ENCODE measurements around the gene ARID1B. TPM values are rescaled to one million over a fixed set of nuclear protein-coding genes. Genes with fewer than 3 reads are reported as not detected.

The ARID1B gene
- total RNA-seq, 2 experiments from 2014 or later, result 90.1 to 164 TPM

DNA sequence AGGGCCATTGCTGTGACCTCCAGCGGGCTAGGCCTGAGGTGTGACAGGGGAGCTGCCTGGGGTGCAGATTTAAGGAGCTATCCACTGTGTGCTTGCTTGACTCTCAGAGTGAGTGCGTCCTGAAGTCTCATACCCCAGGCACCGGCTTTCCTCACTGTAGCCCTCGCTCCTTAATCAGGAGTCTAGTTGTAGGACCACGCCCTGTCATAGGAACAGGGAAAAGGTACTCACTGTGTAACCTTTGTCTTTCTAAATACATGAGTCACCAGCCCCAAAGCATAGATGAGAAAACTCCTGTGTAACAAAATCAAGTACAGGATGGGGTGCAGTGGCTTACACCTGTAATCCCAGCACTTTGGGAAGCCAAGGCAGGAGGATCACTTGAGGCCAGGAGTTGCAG is 404.5 kb downstream of the ARID1B start:
- no peak overlapping the region for H2AFZ ChIP-seq (ENCODE audit: low read length)
- no peak overlapping the region for H3K4me3 ChIP-seq (ENCODE audit: low read depth, low read length, poor library complexity, severe bottlenecking)
- H3K4me1 ChIP-seq (ENCODE audit: insufficient read depth, low read length, poor library complexity, severe bottlenecking), result no peaks in the 10 kb centered on the region
- no peaks in the 10 kb centered on the region for H4K20me1 ChIP-seq (ENCODE audit: insufficient read depth, low read length)
- H3K4me2 ChIP-seq (ENCODE audit: low read length), result no peak overlapping the region
- H3K79me2 ChIP-seq (ENCODE audit: insufficient read depth, low read depth, low read length), result no peaks in the 10 kb centered on the region
- BruUV-seq (replicated peaks), result no TSS peak
- H3K27ac ChIP-seq (ENCODE audit: low read depth, low read length, poor library complexity, severe bottlenecking), result no peak overlapping the region
- H3K9me2 ChIP-seq (ENCODE audit: insufficient read depth, low read length), result no peaks in the 10 kb centered on the region
- no peak for TF ChIP-seq EZH2phosphoT487 (IDR thresholded peaks at IDR 0.05; ENCODE audit: borderline replicate concordance, low read depth, low read length)
- TF ChIP-seq, protein P1, sequence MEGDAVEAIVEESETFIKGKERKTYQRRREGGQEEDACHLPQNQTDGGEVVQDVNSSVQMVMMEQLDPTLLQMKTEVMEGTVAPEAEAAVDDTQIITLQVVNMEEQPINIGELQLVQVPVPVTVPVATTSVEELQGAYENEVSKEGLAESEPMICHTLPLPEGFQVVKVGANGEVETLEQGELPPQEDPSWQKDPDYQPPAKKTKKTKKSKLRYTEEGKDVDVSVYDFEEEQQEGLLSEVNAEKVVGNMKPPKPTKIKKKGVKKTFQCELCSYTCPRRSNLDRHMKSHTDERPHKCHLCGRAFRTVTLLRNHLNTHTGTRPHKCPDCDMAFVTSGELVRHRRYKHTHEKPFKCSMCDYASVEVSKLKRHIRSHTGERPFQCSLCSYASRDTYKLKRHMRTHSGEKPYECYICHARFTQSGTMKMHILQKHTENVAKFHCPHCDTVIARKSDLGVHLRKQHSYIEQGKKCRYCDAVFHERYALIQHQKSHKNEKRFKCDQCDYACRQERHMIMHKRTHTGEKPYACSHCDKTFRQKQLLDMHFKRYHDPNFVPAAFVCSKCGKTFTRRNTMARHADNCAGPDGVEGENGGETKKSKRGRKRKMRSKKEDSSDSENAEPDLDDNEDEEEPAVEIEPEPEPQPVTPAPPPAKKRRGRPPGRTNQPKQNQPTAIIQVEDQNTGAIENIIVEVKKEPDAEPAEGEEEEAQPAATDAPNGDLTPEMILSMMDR (conservative IDR thresholded peaks at IDR 0.05; ENCODE audit: low read length), result no peak
- POLR2A ChIA-PET, result no interaction called here
- no peak for DNase-seq (ENCODE audit: low spot score)
- H3K36me3 ChIP-seq (ENCODE audit: insufficient read depth, low read length), result peaks cover 52% of the 10 kb centered on the region
- CTCF ChIA-PET (ENCODE audit: unreplicated experiment), result no interaction called here
- intact Hi-C loops (cut with micrococcal nuclease; ENCODE audit: unreplicated experiment), result loop anchor here (10.0 kb wide), 1 partner anchor 397 kb away; no protein-coding TSS in a partner anchor
- no peaks in the 10 kb centered on the region for H3K9me3 ChIP-seq (ENCODE audit: low read length)

GRCh38 chr6:157182503-157183264 is 405.5 kb downstream of the ARID1B start:
- no peaks in the 10 kb centered on the region for H3K9me2 ChIP-seq (ENCODE audit: insufficient read depth, low read length)
- H3K4me2 ChIP-seq (ENCODE audit: low read length), result no peak overlapping the region
- no TSS peak for BruUV-seq (replicated peaks)
- H3K79me2 ChIP-seq (ENCODE audit: insufficient read depth, low read depth, low read length), result no peaks in the 10 kb centered on the region
- ChIA-PET POLR2A (no interaction called here), CTCF (ENCODE audit: unreplicated experiment) (no interaction called here)
- no peak overlapping the region for H2AFZ ChIP-seq (ENCODE audit: low read length)
- no peak for DNase-seq (ENCODE audit: low spot score)
- H3K4me1 ChIP-seq (ENCODE audit: insufficient read depth, low read length, poor library complexity, severe bottlenecking), result no peaks in the 10 kb centered on the region
- H3K4me3 ChIP-seq (ENCODE audit: low read depth, low read length, poor library complexity, severe bottlenecking), result no peak overlapping the region
- H4K20me1 ChIP-seq (ENCODE audit: insufficient read depth, low read length), result no peaks in the 10 kb centered on the region
- TF ChIP-seq, protein P1 (conservative IDR thresholded peaks at IDR 0.05; ENCODE audit: low read length), result no peak
- TF ChIP-seq EZH2phosphoT487 (IDR thresholded peaks at IDR 0.05; ENCODE audit: borderline replicate concordance, low read depth, low read length), result no peak
- no peaks in the 10 kb centered on the region for H3K9me3 ChIP-seq (ENCODE audit: low read length)
- H3K27ac ChIP-seq (ENCODE audit: low read depth, low read length, poor library complexity, severe bottlenecking), result no peak overlapping the region
- intact Hi-C loops (cut with micrococcal nuclease; ENCODE audit: unreplicated experiment), result loop anchor here (10.0 kb wide), 1 partner anchor 398 kb away; no protein-coding TSS in a partner anchor
- peaks cover 61% of the 10 kb centered on the region for H3K36me3 ChIP-seq (ENCODE audit: insufficient read depth, low read length)

All from OCI-LY7 (cell line).